Activated gamma-delta T cell treated with anti-CD3 and anti-CD28 coated beads, Interleukin-2, amount 50 U/mL, for 16 hours (primary cell): ENCODE results near the gene C3orf49.

Source experiments
- DNase-seq: peaks from one replicate; pipeline ENCODE4 v3.0.0-alpha.2; 2020; ENCODE audit warnings: low read depth

The C3orf49 gene

GRCh38 chr3:63886858-63887257, 67.8 kb downstream of the C3orf49 start:
- DNase-seq: no peak

- no peak for DNase-seq
These were observed 72.4 kb downstream of the C3orf49 start for GRCh38 chr3:63891518-63891917.

- DNase-seq: no peak
These were observed 73.8 kb downstream of the C3orf49 start for GRCh38 chr3:63892773-63893352.

- no peak for DNase-seq
These were observed 76.5 kb downstream of the C3orf49 start for GRCh38 chr3:63895422-63896189.

- DNase-seq: no peak
These were observed 77.4 kb downstream of the C3orf49 start for GRCh38 chr3:63896332-63897030.
